H9 (cell line): ENCODE measurements around the gene NUDT15. TPM values are rescaled to one million over a fixed set of nuclear protein-coding genes. Genes with fewer than 3 reads are reported as not detected.

Source experiments
- DNase-seq: peaks from one replicate; pipeline ENCODE4 v3.0.0-alpha.2; 2017
- H2AFZ ChIP-seq: one replicate; pipeline ENCODE4 v1.6.1; 2013; ENCODE audit warnings: mild to moderate bottlenecking, low read length, control low read depth, moderate library complexity
- H2AK5ac ChIP-seq: 2 replicates; pipeline ENCODE4 v1.6.1; 2013; ENCODE audit warnings: low read length, control low read depth, mixed read lengths; ENCODE audit not compliant: insufficient read length
- H2BK120ac ChIP-seq: one replicate; pipeline ENCODE4 v1.6.1; 2013; ENCODE audit warnings: low read depth, mild to moderate bottlenecking, low read length, control low read depth, inconsistent platforms; ENCODE audit not compliant: poor library complexity, severe bottlenecking
- H2BK12ac ChIP-seq: 2 replicates; pipeline ENCODE4 v1.6.1; 2013; ENCODE audit warnings: low read length, control low read depth, mixed read lengths, low read depth; ENCODE audit not compliant: insufficient read length
- H2BK15ac ChIP-seq: 2 replicates; pipeline ENCODE4 v1.6.1; 2013; ENCODE audit warnings: low read depth, low read length, control low read depth
- H2BK20ac ChIP-seq: one replicate; pipeline ENCODE4 v1.6.1; 2013; ENCODE audit warnings: low read depth, mild to moderate bottlenecking, low read length, control low read depth, inconsistent platforms; ENCODE audit not compliant: poor library complexity, severe bottlenecking
- H2BK5ac ChIP-seq: 2 replicates; pipeline ENCODE4 v1.6.1; 2013; ENCODE audit warnings: low read length, control low read depth, mixed read lengths; ENCODE audit not compliant: insufficient read length
- H3K14ac ChIP-seq: 2 replicates; pipeline ENCODE4 v1.6.1; 2013; ENCODE audit warnings: low read length, control low read depth; ENCODE audit not compliant: insufficient read depth
- H3K18ac ChIP-seq: 2 replicates; pipeline ENCODE4 v1.6.1; 2013; ENCODE audit warnings: low read depth, mild to moderate bottlenecking, mixed read lengths, low read length, control low read depth; ENCODE audit not compliant: insufficient read length
- H3K23ac ChIP-seq: 2 replicates; pipeline ENCODE4 v1.6.1; 2013; ENCODE audit warnings: low read length, control low read depth, mixed read lengths, low read depth; ENCODE audit not compliant: insufficient read length
- H3K23me2 ChIP-seq: 2 replicates; pipeline ENCODE4 v1.6.1; 2013; ENCODE audit warnings: low read depth, mild to moderate bottlenecking, mixed read lengths, low read length, control low read depth; ENCODE audit not compliant: insufficient read length, poor library complexity, severe bottlenecking
- H3K27ac ChIP-seq: 2 replicates; pipeline ENCODE4 v1.5.1; 2013; ENCODE audit warnings: low read length, control low read depth, mixed read lengths, low read depth; ENCODE audit not compliant: insufficient read length
- H3K27me3 ChIP-seq: 2 replicates; pipeline ENCODE4 v1.6.1; 2013; ENCODE audit warnings: low read length, control low read depth, inconsistent platforms; ENCODE audit not compliant: insufficient read depth
- H3K4ac ChIP-seq: 2 replicates; pipeline ENCODE4 v1.6.1; 2013; ENCODE audit warnings: low read depth, mild to moderate bottlenecking, control low read depth, inconsistent platforms, low read length, moderate library complexity
- H3K4me1 ChIP-seq: 2 replicates; pipeline ENCODE4 v1.6.1; 2013; ENCODE audit warnings: low read length, control low read depth, inconsistent platforms; ENCODE audit not compliant: insufficient read depth
- H3K4me2 ChIP-seq: 2 replicates; pipeline ENCODE4 v1.6.1; 2013; ENCODE audit warnings: low read length, control low read depth, mixed read lengths; ENCODE audit not compliant: insufficient read length, insufficient read depth
- H3K56ac ChIP-seq: 2 replicates; pipeline ENCODE4 v1.6.1; 2013; ENCODE audit warnings: low read depth, mild to moderate bottlenecking, mixed read lengths, low read length, control low read depth; ENCODE audit not compliant: insufficient read length
- H3K79me1 ChIP-seq: 2 replicates; pipeline ENCODE4 v1.6.1; 2013; ENCODE audit warnings: low read depth, mild to moderate bottlenecking, moderate library complexity, low read length, control low read depth, inconsistent platforms; ENCODE audit not compliant: insufficient read depth, poor library complexity, severe bottlenecking
- H3K79me2 ChIP-seq: 2 replicates; pipeline ENCODE4 v1.6.1; 2013; ENCODE audit warnings: low read length, control low read depth, inconsistent platforms; ENCODE audit not compliant: insufficient read depth
- H3K9ac ChIP-seq: 2 replicates; pipeline ENCODE4 v1.6.1; 2013; ENCODE audit warnings: low read length, control low read depth, mixed read lengths; ENCODE audit not compliant: insufficient read length; ENCODE audit errors: extremely low read depth
- H3K9me3 ChIP-seq: one replicate; pipeline ENCODE4 v1.6.1; 2013; ENCODE audit warnings: low read depth, low read length, inconsistent platforms; ENCODE audit not compliant: control insufficient read depth
- H3T11ph ChIP-seq: one replicate; pipeline ENCODE4 v1.6.1; 2013; ENCODE audit warnings: mild to moderate bottlenecking, low read length, control low read depth, inconsistent platforms
- H4K20me1 ChIP-seq: one replicate; pipeline ENCODE4 v1.6.1; 2013; ENCODE audit not compliant: control insufficient read depth, insufficient read length, insufficient read depth
- H4K5ac ChIP-seq: 2 replicates; pipeline ENCODE4 v1.6.1; 2013; ENCODE audit warnings: low read depth, mild to moderate bottlenecking, mixed read lengths, low read length, control low read depth; ENCODE audit not compliant: insufficient read length
- H4K8ac ChIP-seq: replicated peaks from 2 replicates; pipeline ENCODE4 v1.6.1; 2013; ENCODE audit warnings: low read length, control low read depth, mixed read lengths, low read depth; ENCODE audit not compliant: insufficient read length
- H4K91ac ChIP-seq: 2 replicates; pipeline ENCODE4 v1.6.1; 2013; ENCODE audit warnings: low read depth, mild to moderate bottlenecking, moderate library complexity, mixed read lengths, low read length, control low read depth; ENCODE audit not compliant: insufficient read length
- H3K27ac Mint-ChIP-seq, 3 experiments: 2 replicates in 2 of 3; 3 replicates in 1 of 3; pipeline ENCODE4 v1.8.0; 2020 to 2021; ENCODE audit warnings: mixed read lengths in 3 of 3, mild to moderate bottlenecking in 1 of 3, moderate library complexity in 1 of 3
- H3K27me3 Mint-ChIP-seq: 2 replicates; pipeline ENCODE4 v1.8.0; 2021; ENCODE audit warnings: low read depth, mild to moderate bottlenecking, moderate library complexity, mixed read lengths
- H3K36me3 Mint-ChIP-seq, 3 experiments: 2 replicates in 2 of 3; 3 replicates in 1 of 3; pipeline ENCODE4 v1.8.0; 2020 to 2021; ENCODE audit warnings: low read depth in 3 of 3, mixed read lengths in 3 of 3; ENCODE audit not compliant: insufficient read depth in 1 of 3
- H3K4me1 Mint-ChIP-seq, 2 experiments: 2 replicates each; pipeline ENCODE4 v1.8.0; 2020; ENCODE audit warnings: mixed read lengths in 2 of 2
- H3K4me3 Mint-ChIP-seq, 2 experiments: 2 replicates in 1 of 2; 3 replicates in 1 of 2; pipeline ENCODE4 v1.8.0; 2020 to 2021; ENCODE audit warnings: mild to moderate bottlenecking in 2 of 2, mixed read lengths in 2 of 2, moderate library complexity in 1 of 2
- H3K9me3 Mint-ChIP-seq, 2 experiments: 2 replicates in 1 of 2; 3 replicates in 1 of 2; pipeline ENCODE4 v1.8.0; 2020; ENCODE audit warnings: mild to moderate bottlenecking in 2 of 2, mixed read lengths in 2 of 2, moderate library complexity in 1 of 2
- WGBS: extraction: QIAGEN DNeasy Blood & Tissue Kit; methylation state at CpG from one replicate; pipeline ENCODE4 v1.1.7; 2013; ENCODE audit warnings: missing lambda C conversion rate, low lambda C conversion rate, mixed read lengths; ENCODE audit not compliant: insufficient read length; ENCODE audit errors: extremely low coverage; 5-methylcytosine and 5-hydroxymethylcytosine counted together
- total RNA-seq: library from RNA; stranded (reverse); gene quantifications from 2 replicates; pipeline ENCODE4 v1.2.1, GENCODE V29; 2021
- TF ChIP-seq, protein P1 (sequence below): fragments of 200-600 bp; sonication (generic); conservative IDR thresholded peaks from 3 replicates; pipeline ENCODE4 v1.8.0; 2021; ENCODE audit warnings: antibody characterized with exemption, mild to moderate bottlenecking

NUDT15 gene
- total RNA-seq, 1 experiment from 2014 or later, result 50.5 TPM

DNA sequence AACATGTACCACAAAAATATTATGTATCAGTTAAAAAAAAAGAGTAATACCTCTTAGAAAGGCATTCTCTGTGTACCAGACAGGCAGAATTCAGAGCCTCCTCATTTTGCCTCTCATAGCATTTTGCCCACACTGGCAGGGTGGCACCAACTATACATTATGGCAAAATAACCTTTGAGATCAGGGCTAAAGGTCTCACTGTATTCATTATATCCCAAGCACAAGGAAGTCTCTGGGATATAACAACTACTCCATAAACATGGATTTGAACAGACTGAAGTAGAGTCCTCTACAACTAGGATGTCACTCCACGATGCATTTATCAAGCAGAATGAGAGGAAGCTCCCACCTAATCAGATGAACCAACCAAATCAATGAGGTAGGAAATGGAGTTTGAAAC, 47.1 kb upstream of the NUDT15 start:
- H3K36me3 Mint-ChIP-seq, result peaks cover 46 to 68% (median 66%) of the 10 kb centered on the region in 3 experiments; a peak in 6 of 7 replicates

More for the DNA sequence above, 47.1 kb upstream of the NUDT15 start:
- H2AK5ac ChIP-seq, result no peak overlapping the region
- no peak overlapping the region for H4K5ac ChIP-seq
- H3K27me3 ChIP-seq, result no peaks in the 10 kb centered on the region
- WGBS, result no CpG with 5 or more reads among the region's 1 CpG
- no peak overlapping the region for H2BK20ac ChIP-seq
- no peak overlapping the region for H3K9ac ChIP-seq
- H3K4me1 ChIP-seq, result no peaks in the 10 kb centered on the region
- Mint-ChIP-seq H3K27ac (no peak overlapping the region), H3K27me3 (no peaks in the 10 kb centered on the region), H3K9me3 (no peaks in the 10 kb centered on the region), H3K4me1 (no peaks in the 10 kb centered on the region), H3K4me3 (no peak overlapping the region)
- H4K20me1 ChIP-seq, result no peaks in the 10 kb centered on the region
- no peak overlapping the region for H3K4ac ChIP-seq
- no peak overlapping the region for H4K8ac ChIP-seq
- H3K23me2 ChIP-seq, result no peaks in the 10 kb centered on the region
- H3K14ac ChIP-seq, result no peak overlapping the region
- H2BK120ac ChIP-seq, result no peak overlapping the region
- no peak overlapping the region for H2BK12ac ChIP-seq
- H2BK5ac ChIP-seq, result no peak overlapping the region
- no peak overlapping the region for H3K4me2 ChIP-seq
- no peak overlapping the region for H3K27ac ChIP-seq
- H2BK15ac ChIP-seq, result no peak overlapping the region
- H3K79me1 ChIP-seq, result peaks cover 5% of the 10 kb centered on the region
- H3K79me2 ChIP-seq, result peaks cover 6% of the 10 kb centered on the region; the same call in 1 of the 2 replicates
- H4K91ac ChIP-seq, result no peak overlapping the region
- TF ChIP-seq, protein P1, sequence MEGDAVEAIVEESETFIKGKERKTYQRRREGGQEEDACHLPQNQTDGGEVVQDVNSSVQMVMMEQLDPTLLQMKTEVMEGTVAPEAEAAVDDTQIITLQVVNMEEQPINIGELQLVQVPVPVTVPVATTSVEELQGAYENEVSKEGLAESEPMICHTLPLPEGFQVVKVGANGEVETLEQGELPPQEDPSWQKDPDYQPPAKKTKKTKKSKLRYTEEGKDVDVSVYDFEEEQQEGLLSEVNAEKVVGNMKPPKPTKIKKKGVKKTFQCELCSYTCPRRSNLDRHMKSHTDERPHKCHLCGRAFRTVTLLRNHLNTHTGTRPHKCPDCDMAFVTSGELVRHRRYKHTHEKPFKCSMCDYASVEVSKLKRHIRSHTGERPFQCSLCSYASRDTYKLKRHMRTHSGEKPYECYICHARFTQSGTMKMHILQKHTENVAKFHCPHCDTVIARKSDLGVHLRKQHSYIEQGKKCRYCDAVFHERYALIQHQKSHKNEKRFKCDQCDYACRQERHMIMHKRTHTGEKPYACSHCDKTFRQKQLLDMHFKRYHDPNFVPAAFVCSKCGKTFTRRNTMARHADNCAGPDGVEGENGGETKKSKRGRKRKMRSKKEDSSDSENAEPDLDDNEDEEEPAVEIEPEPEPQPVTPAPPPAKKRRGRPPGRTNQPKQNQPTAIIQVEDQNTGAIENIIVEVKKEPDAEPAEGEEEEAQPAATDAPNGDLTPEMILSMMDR, result no peak
- no peak overlapping the region for H2AFZ ChIP-seq
- DNase-seq, result no peak
- no peak overlapping the region for H3K56ac ChIP-seq
- no peak overlapping the region for H3K18ac ChIP-seq
- H3K9me3 ChIP-seq, result no peaks in the 10 kb centered on the region
- no peak overlapping the region for H3T11ph ChIP-seq
- H3K23ac ChIP-seq, result no peak overlapping the region
